H1 (cell line): ENCODE measurements around the gene AKAP8.

Experiments
- CEBPB ChIP-seq: IDR thresholded peaks from 2 replicates; pipeline ENCODE4 v1.6.1; 2012; ENCODE audit warnings: low read depth, low read length
- CTCF ChIP-seq, 3 experiments: IDR thresholded peaks; 1 replicate in 2 of 3; 2 replicates in 1 of 3; pipeline versions ENCODE4 v1.5.1 to v1.6.1; 2011; ENCODE audit warnings: low read length in 3 of 3, mild to moderate bottlenecking in 3 of 3, inconsistent platforms in 2 of 3, low read depth in 1 of 3, moderate library complexity in 1 of 3; ENCODE audit not compliant: insufficient read depth in 1 of 3; ENCODE audit errors: control extremely low read depth in 1 of 3
- JUN ChIP-seq: IDR thresholded peaks from 2 replicates; pipeline ENCODE4 v1.6.1; 2011; ENCODE audit warnings: low read depth, mild to moderate bottlenecking, improper control_type of control experiment, low read length
- MAFK ChIP-seq: IDR thresholded peaks from 2 replicates; pipeline ENCODE4 v1.6.1; 2012; ENCODE audit warnings: low read depth, mild to moderate bottlenecking, improper control_type of control experiment, low read length
- MAX ChIP-seq: IDR thresholded peaks from 2 replicates; pipeline ENCODE4 v1.6.1; 2012; ENCODE audit warnings: inconsistent platforms
- RFX5 ChIP-seq: IDR thresholded peaks from 2 replicates; pipeline ENCODE4 v1.6.1; 2011; ENCODE audit warnings: low read depth, low read length, improper control_type of control experiment, borderline replicate concordance
- TF ChIP-seq, protein P1 (sequence below): fragments of 300-600 bp; sonication (generic); IDR thresholded peaks from 2 replicates; pipeline ENCODE4 v1.7.1; 2012; ENCODE audit warnings: low read length, moderate library complexity, mild to moderate bottlenecking, inconsistent platforms; ENCODE audit not compliant: insufficient replicate concordance

DNA sequence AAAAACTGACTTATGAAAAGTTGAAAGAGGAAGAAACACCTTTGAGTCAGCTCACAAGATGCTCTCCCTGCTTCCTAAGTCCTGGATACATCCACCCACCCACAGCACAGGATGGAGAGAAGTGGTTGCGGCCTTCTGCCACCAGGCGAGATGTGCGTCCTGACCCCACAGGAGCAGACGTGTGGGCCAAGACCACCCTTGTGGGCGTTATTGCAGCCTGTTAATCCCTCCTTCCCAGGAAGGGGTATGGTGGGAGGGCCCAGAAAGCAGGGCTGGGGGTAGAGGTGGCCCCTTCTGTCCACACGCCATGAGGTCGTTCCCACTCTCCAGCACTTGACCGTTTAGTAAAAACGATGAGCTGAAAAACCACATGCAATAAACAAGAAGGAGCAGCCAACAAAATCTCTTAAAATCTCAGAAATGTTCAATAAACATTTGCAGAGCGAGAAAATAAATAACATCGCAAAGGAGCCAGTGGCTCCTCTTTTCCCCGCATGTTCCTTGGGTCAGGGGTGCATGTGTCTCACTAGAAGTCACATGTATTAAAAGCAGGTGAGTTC is 41.6 kb upstream of the AKAP8 start:
- TF ChIP-seq MAFK (no peak), CEBPB (no peak), JUN (no peak), RFX5 (no peak), MAX (no peak), CTCF (IDR thresholded peaks at IDR 0.05; ENCODE audit: control extremely low read depth in 1 of 3, insufficient read depth in 1 of 3, low read depth in 1 of 3, low read length in 3 of 3) (no peak)
- TF ChIP-seq, protein P1, sequence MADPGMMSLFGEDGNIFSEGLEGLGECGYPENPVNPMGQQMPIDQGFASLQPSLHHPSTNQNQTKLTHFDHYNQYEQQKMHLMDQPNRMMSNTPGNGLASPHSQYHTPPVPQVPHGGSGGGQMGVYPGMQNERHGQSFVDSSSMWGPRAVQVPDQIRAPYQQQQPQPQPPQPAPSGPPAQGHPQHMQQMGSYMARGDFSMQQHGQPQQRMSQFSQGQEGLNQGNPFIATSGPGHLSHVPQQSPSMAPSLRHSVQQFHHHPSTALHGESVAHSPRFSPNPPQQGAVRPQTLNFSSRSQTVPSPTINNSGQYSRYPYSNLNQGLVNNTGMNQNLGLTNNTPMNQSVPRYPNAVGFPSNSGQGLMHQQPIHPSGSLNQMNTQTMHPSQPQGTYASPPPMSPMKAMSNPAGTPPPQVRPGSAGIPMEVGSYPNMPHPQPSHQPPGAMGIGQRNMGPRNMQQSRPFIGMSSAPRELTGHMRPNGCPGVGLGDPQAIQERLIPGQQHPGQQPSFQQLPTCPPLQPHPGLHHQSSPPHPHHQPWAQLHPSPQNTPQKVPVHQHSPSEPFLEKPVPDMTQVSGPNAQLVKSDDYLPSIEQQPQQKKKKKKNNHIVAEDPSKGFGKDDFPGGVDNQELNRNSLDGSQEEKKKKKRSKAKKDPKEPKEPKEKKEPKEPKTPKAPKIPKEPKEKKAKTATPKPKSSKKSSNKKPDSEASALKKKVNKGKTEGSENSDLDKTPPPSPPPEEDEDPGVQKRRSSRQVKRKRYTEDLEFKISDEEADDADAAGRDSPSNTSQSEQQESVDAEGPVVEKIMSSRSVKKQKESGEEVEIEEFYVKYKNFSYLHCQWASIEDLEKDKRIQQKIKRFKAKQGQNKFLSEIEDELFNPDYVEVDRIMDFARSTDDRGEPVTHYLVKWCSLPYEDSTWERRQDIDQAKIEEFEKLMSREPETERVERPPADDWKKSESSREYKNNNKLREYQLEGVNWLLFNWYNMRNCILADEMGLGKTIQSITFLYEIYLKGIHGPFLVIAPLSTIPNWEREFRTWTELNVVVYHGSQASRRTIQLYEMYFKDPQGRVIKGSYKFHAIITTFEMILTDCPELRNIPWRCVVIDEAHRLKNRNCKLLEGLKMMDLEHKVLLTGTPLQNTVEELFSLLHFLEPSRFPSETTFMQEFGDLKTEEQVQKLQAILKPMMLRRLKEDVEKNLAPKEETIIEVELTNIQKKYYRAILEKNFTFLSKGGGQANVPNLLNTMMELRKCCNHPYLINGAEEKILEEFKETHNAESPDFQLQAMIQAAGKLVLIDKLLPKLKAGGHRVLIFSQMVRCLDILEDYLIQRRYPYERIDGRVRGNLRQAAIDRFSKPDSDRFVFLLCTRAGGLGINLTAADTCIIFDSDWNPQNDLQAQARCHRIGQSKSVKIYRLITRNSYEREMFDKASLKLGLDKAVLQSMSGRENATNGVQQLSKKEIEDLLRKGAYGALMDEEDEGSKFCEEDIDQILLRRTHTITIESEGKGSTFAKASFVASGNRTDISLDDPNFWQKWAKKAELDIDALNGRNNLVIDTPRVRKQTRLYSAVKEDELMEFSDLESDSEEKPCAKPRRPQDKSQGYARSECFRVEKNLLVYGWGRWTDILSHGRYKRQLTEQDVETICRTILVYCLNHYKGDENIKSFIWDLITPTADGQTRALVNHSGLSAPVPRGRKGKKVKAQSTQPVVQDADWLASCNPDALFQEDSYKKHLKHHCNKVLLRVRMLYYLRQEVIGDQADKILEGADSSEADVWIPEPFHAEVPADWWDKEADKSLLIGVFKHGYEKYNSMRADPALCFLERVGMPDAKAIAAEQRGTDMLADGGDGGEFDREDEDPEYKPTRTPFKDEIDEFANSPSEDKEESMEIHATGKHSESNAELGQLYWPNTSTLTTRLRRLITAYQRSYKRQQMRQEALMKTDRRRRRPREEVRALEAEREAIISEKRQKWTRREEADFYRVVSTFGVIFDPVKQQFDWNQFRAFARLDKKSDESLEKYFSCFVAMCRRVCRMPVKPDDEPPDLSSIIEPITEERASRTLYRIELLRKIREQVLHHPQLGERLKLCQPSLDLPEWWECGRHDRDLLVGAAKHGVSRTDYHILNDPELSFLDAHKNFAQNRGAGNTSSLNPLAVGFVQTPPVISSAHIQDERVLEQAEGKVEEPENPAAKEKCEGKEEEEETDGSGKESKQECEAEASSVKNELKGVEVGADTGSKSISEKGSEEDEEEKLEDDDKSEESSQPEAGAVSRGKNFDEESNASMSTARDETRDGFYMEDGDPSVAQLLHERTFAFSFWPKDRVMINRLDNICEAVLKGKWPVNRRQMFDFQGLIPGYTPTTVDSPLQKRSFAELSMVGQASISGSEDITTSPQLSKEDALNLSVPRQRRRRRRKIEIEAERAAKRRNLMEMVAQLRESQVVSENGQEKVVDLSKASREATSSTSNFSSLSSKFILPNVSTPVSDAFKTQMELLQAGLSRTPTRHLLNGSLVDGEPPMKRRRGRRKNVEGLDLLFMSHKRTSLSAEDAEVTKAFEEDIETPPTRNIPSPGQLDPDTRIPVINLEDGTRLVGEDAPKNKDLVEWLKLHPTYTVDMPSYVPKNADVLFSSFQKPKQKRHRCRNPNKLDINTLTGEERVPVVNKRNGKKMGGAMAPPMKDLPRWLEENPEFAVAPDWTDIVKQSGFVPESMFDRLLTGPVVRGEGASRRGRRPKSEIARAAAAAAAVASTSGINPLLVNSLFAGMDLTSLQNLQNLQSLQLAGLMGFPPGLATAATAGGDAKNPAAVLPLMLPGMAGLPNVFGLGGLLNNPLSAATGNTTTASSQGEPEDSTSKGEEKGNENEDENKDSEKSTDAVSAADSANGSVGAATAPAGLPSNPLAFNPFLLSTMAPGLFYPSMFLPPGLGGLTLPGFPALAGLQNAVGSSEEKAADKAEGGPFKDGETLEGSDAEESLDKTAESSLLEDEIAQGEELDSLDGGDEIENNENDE, result no peak
